COLO668 (cell line): ENCODE results near the gene C2orf80.
A peak's percentile ranks its signal among the peaks of the same experiment; 100 is the strongest.
"Not testable (repeated sequence)": the region's sequence is repeated elsewhere in the genome, so short reads cannot be mapped to it uniquely, and the experiment has no call there.

Experiments
- DNase-seq: peaks from one replicate; lab custom pipeline; 2025; ENCODE audit not compliant: unreplicated experiment; lab: John Stamatoyannopoulos, UW

The C2orf80 gene

DNA sequence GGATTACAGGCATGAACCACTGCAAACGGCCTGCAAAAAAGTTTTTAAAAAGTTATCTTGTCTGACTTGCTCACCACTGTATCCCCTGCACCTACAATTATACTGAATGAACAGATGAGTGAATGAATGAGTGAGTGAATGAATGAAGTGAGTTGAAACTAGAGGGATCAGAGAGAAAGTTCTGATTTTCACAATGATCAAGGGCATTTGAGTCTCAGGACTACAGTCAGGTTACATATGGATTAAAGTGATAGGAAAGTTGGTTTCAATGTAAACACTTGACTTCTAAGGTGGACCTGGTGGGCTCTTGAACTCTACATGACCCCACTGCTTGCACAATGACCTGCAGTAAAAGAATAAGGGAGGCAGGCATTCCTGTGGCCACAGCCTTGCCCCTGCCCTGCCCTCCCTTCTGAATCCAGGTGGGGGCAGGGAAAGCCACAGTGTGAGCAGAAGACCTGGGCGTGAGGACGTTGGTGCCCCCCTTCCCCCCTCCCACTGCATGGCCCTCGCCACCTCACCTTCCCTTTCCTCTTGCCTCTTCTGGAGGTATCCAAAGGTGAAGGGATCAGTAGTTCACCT lies 10.7 kb downstream of the C2orf80 start:
- DNase-seq: no peak

DNA sequence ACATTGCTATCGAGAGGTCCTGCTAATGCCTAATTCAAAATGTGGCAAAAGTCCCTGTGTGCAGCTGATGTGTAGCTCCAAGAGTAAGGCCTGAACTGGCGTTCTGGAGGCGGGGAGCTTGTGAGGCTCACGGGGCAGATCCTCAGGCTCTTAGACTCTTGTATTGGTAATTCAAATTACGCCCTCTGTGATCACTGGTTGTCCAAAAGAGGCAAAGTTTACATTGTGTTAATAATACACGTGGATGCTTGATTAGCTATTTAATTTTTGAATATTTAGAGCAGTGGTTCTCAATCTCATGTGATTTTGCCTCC lies 14.0 kb downstream of the C2orf80 start:
- DNase-seq: no peak

DNA sequence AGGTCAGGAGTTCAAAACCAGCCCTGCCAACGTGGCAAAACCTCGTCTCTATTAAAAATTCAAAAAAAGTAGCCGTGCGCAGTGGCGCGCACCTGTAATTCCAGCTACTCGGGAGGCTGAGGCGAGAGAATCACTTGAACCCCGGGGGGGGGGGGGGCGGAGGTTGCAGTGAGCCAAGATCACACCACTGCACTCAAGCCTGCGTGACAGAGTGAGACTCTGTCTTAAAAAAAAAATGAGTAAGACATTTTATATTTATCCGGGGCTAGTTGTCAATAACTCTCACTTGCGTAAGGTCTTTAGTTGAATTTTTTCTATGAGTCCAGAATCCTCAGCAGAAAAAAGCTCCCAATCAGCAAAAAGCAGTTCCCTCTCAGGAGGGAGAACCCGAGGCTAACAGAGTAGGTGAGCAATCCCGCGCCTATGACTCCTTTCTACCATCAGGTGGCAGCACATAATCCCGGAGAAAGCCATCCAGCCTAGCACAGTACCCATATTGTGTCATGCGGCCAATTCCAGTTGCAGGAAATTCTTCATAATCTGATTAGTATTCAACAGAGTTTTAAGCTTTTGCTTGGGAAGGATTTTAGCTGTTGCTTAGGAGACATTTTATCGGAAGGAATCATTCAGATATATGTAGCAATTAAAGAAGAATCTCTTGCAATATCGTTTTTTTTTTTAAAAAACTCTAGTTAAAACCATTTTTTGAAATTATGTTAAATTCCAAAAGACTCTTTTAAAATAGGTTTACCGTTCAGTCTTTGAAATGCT lies 14.6 kb downstream of the C2orf80 start:
- DNase-seq: peak; percentile 56

DNA sequence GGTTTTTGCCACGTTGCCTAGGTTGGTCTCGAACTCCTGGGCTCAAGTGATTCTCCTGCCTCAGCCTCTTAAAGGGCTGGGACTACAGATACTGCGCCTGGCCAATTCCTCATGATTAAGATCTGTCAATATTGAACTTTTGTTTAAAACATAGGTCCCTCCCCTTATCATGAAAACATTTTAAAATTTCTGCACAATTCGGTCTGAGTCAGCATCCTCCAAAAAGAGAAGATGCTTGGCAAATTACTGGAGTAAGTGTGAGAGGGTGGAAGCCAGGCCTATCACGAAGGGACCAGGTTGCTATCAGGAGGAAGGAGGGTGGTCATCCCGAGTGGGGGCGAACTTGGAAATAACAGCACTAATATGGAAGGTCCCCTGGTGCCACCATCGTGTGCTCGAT lies 15.7 kb downstream of the C2orf80 start:
- DNase-seq: no peak

DNA sequence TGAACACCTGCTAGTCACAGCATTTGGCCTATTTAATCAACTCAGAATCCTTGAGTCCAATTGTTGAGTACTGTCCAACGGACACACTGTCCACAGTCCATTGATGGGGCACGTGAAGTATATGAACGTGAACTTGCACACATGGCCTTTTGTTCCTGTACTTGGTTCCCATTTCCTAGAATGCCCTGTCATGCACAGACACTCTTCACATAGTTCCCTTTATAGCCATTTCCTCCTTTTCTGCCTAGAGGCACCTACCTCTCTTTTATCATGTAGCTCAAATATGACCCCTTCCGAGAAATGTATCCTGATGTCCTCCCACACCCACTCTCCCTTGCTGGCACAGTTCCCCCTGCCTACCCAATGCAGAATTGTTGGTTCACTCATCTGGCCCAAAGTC lies 17.7 kb downstream of the C2orf80 start:
- DNase-seq: no peak

DNA sequence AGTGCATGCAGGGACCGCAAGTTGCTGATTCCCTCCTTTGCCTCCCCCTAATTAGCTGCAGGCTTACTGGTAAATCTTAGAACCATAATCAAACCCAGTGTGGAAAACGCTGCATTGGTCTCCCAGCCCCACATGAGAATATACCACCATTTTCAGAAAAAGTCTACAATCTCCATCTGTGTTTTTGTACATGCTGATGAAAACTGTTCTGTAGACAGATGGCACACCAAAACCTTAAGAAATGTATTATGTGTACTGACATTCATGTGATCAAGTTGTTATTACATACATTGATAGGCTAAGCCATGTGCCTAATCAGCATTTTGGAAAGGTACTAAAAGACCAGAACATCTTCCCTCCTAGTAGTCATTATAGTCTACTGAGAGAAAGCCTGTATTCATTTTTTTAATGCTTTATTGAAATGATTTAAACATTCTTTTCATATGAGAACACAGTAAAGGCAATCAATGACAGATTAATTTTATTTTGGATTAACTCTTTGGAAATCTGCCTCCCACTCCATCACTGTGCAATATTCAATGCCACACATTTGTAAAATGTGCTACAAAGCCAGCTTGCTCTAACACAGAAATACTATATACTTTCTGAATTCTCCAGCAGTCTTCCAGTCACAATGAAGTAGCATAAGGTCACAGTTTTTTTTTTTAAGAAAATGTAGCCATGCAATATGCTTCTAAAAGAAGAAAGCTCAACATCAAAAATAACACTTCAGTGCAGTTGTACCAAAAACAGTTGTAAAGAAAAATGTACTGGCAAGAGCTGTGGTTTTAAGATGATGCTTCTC lies 24.7 kb downstream of the C2orf80 start:
- DNase-seq: no peak

DNA sequence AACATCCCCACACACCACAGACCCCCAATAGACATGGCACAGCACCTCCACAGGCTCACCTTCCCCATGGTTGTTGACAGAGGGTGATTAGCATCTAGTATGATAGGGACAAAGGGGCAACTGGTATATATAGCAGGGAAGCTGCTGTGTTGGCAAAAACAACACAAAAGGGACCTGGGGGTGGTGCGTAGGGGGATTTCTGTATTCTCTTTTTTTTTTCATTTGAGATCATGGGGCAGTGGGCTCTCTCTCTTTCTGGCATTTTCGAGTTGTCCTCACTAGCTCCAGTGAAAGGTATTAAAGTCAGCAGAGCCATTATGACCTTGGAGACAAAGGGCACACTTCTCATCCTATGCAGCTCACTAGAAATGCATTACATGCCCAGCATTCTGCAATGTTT lies 26.3 kb downstream of the C2orf80 start, which contains the start of gene CRYGA:
CRYGA (minus strand) TSS at position 101 of the 400 bp plus-strand sequence; CDS start at position 68, 33 bp downstream.
- DNase-seq: no peak

DNA sequence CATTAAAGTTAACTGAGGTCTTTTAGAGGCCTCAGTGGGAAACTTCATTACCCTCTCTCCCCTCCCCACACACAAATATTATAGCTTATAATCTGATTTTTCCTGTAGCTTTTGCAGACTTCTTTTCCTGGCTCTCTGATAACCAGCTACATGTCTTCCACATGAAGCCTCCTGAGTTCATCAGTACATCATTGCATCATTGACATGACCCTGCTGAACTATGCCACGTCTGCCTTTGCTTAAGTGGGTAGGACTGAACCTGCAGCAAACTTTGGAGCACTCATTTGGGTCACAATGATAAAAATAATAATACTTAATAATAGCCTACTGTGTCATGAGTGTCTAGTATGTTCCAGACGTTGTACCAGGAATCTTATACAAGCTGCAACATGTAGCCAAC lies 33.4 kb downstream of the C2orf80 start:
- DNase-seq: no peak

DNA sequence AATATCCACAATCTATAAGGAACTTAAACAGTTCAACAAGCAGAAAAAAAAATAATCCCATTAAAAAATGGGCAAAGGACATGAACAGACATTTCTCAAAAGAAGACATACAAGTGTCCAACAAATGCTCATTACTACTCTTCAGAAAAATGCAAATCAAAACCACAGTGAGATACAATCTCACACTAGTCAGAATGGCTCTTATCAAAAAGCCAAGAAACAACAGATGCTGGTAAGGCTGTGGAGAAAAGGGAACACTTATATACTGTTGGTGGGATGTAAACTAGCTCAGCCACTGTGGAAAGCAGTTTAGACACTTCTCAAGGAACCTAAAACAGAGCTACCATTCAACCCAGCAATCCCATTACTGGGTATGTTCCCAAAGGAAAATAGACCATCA lies 36.7 kb downstream of the C2orf80 start:
- DNase-seq: no peak

DNA sequence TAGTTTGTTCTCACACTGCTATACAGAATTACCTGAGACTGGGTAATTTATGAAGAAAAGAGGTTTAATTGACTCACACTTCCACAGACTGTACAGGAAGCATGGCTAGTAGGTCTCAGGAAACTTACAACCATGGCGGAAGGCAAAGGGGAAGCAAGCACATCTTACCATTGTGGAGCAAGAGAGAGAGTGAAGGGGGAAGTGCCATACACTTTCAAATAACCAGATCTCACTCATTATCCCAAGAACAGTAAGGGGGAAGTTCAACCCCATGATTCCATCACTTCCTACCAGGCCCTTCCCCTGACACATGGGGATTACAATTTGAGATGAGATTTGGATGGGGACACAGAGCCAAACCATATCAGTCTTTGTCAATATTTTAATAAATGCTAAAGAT lies 38.9 kb downstream of the C2orf80 start:
- DNase-seq: no peak

DNA sequence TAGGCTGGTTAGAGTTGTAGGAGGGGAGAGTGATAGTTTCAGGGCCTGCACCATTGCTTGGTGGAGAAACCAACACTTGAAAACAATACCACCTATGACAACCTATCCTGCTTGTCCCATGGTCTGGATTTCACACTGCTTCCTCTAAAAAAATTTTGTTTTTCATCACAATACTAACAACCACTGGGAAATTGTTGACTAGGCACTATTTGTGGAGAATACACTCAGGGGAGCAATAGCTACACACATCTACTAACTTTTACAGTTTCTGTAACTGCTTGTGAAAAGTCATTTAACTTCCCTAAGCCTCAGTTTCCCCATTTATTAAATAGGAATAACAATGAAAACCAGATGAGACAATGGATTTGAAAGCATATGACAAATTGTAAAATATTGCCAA lies 39.7 kb downstream of the C2orf80 start:
- no peak for DNase-seq

DNA sequence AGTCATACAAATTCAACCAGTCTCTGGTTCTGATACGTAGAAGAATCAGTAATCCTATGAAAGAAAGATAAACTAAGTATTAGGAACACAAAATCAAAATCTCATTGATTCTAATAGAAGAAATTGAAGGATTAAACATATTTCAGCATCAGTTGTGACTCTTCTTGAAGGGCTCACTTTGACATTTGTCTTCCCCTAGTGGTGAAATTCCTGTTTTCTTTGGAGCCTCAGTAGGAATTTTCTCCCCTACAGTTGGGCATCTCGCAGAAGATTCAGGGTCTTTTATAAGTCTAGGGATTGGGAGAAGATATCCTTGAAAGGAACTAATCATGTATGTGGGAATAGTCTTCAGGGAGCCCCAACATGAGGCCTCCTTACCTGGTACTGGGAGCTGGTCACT lies 41.0 kb downstream of the C2orf80 start:
- DNase-seq: no peak

DNA sequence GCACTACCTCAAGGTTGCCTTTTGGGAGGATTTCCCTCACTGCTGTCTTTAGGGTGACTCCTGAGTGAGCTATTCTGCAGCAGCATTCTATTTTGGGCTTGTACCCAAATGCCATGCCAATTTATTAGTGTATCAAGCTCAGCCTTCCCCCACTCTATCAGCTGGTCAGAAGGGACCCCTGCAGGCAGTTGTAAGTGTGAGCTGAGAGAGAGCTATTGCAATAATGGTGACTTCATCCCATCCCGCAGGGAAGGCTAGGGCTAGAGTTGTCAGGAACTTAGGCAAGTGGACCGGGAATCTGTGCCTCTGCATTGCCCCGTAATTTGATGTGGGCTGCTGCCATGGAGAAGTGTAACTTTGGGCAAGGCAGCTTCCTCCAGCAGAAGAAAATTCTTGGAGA lies 42.1 kb downstream of the C2orf80 start:
- no peak for DNase-seq

DNA sequence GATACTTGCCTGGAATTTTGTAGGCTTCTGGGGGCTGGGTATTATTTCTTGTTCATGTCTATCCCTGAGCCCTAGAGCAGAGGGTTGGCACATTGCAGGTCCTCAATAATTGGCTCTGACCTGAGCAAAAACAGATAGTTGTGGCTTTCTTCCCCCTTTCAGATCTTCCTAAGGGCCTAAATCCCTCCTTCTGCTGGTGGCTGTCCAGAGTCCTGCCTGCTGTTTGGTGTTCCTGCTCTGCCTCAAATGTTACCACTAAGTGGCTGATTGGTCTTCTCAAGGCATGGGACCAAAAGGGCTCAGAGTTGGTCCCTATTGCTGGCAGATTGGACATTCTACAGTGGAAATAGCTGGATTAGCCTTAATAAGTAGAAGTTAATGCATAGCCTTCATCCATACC lies 42.8 kb downstream of the C2orf80 start:
- DNase-seq: no peak

DNA sequence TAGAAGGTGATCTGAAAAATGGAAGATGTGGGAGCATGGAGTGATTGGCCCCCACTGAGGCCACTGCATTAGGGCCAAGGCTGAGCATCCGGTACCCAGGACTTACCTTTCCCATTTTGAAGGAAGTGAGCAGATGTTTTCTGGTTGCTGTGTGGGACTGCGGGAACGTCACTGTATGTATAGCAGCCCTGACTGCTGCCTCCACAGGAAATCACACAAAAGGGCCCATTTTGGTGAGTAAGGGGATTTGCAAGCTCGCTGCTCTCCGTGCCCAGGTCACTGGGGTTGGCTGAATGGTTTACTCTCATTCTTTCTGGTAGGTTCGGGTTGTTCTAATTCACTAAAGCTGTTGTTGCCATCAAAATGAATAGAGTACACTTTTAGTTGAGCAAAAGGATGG lies 43.8 kb downstream of the C2orf80 start, which contains the start of gene CRYGB:
CRYGB (minus strand) TSS at position 153 of the 400 bp plus-strand sequence; CDS start at position 115, 38 bp downstream.
- DNase-seq: no peak

DNA sequence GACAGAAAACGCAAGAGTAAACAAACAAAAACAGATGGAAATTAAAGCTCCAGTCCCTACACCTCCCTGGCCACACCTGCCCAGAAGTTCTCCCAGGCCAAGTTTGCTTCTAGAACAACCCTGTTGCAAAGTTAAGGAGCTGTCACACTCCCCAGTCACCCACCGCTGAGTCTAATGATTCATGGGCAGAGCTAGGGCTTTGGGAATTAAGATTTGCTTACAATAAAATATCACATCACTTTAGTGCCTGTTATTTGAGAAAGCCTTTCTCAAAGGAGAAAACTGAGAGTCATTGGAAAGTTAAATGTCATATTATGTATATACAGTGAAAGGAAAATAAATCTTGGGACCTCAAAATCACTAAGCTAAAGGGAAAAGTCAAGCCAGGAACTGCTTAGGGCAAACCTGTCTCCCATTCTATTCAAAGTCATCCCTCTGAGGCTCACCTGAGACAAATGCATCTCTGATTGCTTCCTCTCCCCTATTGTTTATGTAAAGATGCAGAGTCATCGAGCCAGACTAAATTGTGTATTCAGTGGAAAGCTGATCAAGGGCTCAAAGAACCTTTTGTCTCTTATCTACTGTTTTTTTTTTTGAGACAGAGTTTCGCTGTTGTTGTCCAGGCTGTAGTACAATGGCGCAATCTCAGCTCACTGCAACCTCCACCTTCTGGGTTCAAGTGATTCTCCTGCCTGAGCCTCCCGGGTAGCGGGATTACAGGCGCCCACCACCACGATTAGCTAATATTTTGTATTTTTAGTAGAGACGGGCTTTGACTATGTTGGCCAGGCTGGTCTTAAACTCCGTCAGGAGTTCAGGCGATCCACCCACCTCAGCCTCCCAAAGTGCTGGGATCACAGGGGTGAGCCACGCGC lies 46.7 kb downstream of the C2orf80 start:
- DNase-seq: peak; percentile 31

DNA sequence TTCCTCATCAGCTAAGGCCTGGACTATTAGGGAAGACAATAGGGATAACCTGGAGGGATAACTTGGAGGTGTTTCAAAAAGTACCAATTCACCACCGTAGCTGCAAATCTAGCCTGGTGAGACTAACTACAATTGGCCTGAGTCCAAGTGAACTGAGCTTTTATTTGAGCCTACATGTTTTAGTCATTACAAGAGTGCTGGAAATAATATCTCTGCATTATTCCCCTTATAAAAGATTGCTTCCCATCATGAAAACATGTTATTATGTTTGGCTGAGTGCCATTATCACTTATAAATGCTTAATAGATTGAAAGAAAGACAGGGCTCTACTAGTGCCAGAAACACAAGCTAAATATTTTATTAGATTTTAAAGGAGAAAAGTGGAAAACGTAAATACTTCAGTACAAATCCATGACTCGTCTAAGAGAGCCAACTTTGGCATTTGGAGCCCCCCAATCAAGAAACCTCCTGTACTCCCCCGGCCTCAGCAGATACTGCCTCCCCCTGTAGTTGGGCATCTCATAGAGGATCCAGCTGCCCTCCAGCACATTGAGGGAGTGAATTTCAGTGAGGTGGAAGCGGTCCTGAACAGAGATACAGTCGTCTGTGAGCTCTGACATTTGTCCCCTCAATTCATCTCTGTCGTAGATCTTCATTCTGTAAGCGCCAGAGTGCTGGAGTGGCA lies 47.4 kb downstream of the C2orf80 start:
- DNase-seq: no peak

DNA sequence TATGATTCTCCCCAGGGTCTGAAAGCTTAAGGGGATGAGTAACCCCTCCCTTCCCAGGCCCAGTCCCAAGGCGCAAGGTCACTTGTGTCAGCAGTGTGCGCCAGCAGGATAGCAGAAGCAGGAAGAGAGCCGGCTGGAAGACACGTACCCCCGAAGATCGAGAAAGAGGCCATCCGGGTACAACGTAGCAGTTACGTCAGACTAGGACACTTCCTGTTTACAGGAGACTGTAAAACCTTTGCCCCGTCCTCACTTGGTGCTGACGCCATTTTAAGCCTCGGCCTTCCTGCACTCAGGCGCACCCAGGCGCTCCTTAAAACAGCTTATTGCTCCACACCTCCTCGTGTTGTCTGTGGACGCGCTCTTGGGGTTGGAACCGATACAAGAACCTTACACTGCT lies 50.4 kb downstream of the C2orf80 start:
- no peak for DNase-seq

DNA sequence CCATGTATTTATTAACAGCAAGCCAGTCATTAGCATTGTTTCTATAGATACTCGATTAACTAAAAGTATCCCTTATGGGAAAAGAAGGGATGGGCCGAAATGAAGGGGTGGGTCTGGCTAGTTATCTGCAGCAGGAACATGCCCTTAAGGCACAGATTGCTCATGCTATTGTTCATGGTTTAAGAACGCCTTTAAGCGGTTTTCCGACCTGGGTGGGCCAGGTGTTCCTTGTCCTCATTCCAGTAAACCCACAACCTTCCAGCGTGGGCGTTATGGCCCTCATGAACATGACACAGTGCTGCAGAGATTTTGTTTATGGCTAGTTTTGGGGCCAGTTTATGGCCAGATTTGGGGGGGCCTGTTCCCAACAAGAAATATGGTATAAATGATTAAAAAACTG lies 51.5 kb downstream of the C2orf80 start:
- DNase-seq: not testable (repeated sequence)

DNA sequence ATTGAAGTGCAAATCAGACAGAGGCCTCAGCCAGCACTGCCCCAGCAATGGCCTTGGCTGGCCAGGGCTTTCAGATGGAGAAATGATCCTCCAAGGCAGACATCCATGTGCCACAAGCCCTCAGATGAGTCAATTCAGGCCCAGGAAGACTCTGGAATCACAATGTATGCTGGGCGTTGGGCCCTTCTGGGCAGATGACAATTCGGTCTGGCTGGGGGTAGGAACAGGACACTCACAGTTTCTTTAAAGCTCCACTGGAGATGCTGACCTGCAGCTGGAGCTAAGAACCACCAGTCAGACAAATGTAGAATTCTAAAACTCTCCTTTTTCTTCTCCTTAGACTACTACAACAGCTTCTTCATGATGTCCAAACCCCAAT lies 53.1 kb downstream of the C2orf80 start:
- no peak for DNase-seq
